HL-60/S4 (cell line): ENCODE measurements around the gene PCBP3.

Source experiments
- in situ Hi-C: fragments of 300-500 bp; cut with MboI; formaldehyde crosslinking; loops from 2 replicates; pipeline ENCODE4 v1.14.3; 2022; ENCODE audit warnings: low sequenced_read_pairs

The PCBP3 gene

GRCh38 chr21:45917241-45917640 lies 273.7 kb downstream of the PCBP3 start:
- in situ Hi-C loops: no loop called here

GRCh38 chr21:45918011-45918410 lies 274.5 kb downstream of the PCBP3 start:
- in situ Hi-C loops: no loop called here

- in situ Hi-C loops: no loop called here
Observed at GRCh38 chr21:45918835-45919447, 275.4 kb downstream of the PCBP3 start.

- in situ Hi-C loops: no loop called here
Observed at GRCh38 chr21:45919593-45919992, 276.1 kb downstream of the PCBP3 start.

- in situ Hi-C loops: no loop called here
Observed at GRCh38 chr21:45920824-45921600, 277.5 kb downstream of the PCBP3 start.

- in situ Hi-C loops: no loop called here
Observed at GRCh38 chr21:45921917-45922316, 278.4 kb downstream of the PCBP3 start.

- in situ Hi-C loops: no loop called here
Observed at GRCh38 chr21:45922648-45923047, 279.1 kb downstream of the PCBP3 start.

GRCh38 chr21:45923146-45923545 lies 279.6 kb downstream of the PCBP3 start:
- in situ Hi-C loops: no loop called here

GRCh38 chr21:45926281-45926680 lies 282.8 kb downstream of the PCBP3 start:
- in situ Hi-C loops: no loop called here

- in situ Hi-C loops: no loop called here
Observed at GRCh38 chr21:45927032-45927431, 283.5 kb downstream of the PCBP3 start.

GRCh38 chr21:45927851-45928850 lies 284.6 kb downstream of the PCBP3 start:
- in situ Hi-C loops: no loop called here

- in situ Hi-C loops: no loop called here
Observed at GRCh38 chr21:45929449-45929848, 285.9 kb downstream of the PCBP3 start.

- in situ Hi-C loops: no loop called here
Observed at GRCh38 chr21:45930231-45930760, 286.8 kb downstream of the PCBP3 start.

GRCh38 chr21:45930792-45931191 lies 287.3 kb downstream of the PCBP3 start:
- in situ Hi-C loops: no loop called here

- in situ Hi-C loops: no loop called here
Observed at GRCh38 chr21:45931397-45931969, 288.0 kb downstream of the PCBP3 start.

- in situ Hi-C loops: no loop called here
Observed at GRCh38 chr21:45932922-45933502, 289.5 kb downstream of the PCBP3 start.

- in situ Hi-C loops: no loop called here
Observed at GRCh38 chr21:45934085-45934484, 290.6 kb downstream of the PCBP3 start.

GRCh38 chr21:45934554-45934953 lies 291.0 kb downstream of the PCBP3 start:
- in situ Hi-C loops: no loop called here

GRCh38 chr21:45935628-45936027 lies 292.1 kb downstream of the PCBP3 start:
- in situ Hi-C loops: no loop called here

- in situ Hi-C loops: no loop called here
Observed at GRCh38 chr21:45937721-45938452, 294.4 kb downstream of the PCBP3 start.
